Esophagus squamous epithelium (tissue), 4 donors: ENCODE data around the gene ZNF474.

Source experiments
- POLR2A ChIP-seq, 4 donors: fragments of 450-650 bp; IDR thresholded peaks; one replicate each; pipeline ENCODE4 v1.6.1; 2017; ENCODE audit warnings: antibody characterized with exemption in 4 of 4, mild to moderate bottlenecking in 4 of 4, moderate library complexity in 3 of 4
- TF ChIP-seq, protein P1 (sequence below), 6 experiments: fragments of 450-650 bp in 4 of 6; fragments of 200-600 bp in 2 of 6; sonication (generic) in 2 of 6; IDR thresholded peaks; one replicate each; pipeline ENCODE4 v1.5.1; 2016 to 2019; ENCODE audit warnings: antibody characterized with exemption in 6 of 6, mild to moderate bottlenecking in 4 of 6, moderate library complexity in 4 of 6

DNA sequence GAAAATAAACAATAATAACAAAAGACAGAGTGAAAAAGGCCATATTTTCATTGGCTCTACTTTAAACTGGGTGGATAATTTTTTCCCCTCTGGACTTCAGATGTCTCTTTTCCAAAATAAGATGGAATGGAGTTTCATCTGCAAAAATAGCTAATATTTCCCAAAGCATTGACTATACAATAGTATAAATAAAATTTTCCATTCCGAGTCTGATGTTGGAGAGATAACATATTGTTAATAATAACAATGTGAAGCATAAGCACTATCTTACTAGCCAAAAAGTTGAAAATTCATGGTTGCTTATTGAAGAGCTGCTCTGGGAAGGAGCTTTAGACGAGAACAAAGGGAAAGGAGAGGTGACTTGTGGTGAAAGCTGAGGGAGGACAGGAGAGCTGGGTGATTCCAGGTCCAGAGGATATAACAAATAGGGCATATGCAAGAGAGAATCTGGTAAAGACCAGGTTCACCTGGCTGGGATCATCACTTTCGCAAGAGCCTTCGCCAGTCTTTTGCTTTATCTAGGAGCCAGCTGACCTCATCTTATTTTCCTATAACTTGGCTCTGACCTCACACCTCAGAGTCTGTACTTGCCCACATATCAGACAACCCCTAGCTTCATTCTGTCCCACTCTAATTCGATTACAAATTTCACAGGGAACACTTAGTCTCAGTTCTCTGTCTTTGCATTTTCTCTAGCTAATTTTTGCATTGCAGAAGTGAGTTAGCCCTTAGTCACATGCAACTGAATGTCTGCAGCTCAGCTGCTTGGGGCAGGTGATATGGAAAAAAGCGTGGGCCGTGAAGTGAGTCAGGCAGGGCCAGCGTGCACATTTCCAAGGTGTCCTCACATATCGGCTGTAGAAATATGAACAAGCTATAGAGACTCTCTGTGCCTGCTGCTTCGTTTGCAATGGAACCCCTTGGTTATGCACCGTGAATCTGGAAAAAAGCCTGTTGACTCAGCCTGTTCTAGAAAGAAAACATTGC, 7.6 kb upstream of the ZNF474 start:
- TF ChIP-seq POLR2A (IDR thresholded peaks at IDR 0.05), result no peak
- TF ChIP-seq, protein P1, sequence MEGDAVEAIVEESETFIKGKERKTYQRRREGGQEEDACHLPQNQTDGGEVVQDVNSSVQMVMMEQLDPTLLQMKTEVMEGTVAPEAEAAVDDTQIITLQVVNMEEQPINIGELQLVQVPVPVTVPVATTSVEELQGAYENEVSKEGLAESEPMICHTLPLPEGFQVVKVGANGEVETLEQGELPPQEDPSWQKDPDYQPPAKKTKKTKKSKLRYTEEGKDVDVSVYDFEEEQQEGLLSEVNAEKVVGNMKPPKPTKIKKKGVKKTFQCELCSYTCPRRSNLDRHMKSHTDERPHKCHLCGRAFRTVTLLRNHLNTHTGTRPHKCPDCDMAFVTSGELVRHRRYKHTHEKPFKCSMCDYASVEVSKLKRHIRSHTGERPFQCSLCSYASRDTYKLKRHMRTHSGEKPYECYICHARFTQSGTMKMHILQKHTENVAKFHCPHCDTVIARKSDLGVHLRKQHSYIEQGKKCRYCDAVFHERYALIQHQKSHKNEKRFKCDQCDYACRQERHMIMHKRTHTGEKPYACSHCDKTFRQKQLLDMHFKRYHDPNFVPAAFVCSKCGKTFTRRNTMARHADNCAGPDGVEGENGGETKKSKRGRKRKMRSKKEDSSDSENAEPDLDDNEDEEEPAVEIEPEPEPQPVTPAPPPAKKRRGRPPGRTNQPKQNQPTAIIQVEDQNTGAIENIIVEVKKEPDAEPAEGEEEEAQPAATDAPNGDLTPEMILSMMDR (IDR thresholded peaks at IDR 0.05), result no peak
